Spleen (tissue), 13 donors: ENCODE data around the gene ARL4A. TPM values are rescaled to one million over a fixed set of nuclear protein-coding genes. Genes with fewer than 3 reads are reported as not detected.

Experiments used
- DNase-seq: peaks from one replicate; pipeline ENCODE4 v3.0.0-alpha.2; 2020
- H3K27ac ChIP-seq, 8 donors: fragments of 200-600 bp; sonication (generic) in 7 of 8; 1 replicate in 4 of 8; 2 replicates in 4 of 8; pipeline versions ENCODE4 v1.5.0 to v1.8.0; 2016 to 2021; ENCODE audit warnings: inconsistent platforms in 4 of 8, mild to moderate bottlenecking in 4 of 8, moderate library complexity in 1 of 8
- H3K27me3 ChIP-seq, 7 donors: fragments of 200-600 bp; sonication (generic) in 6 of 7; replicated peaks in 1 of 7; 1 replicate in 4 of 7; 2 replicates in 3 of 7; pipeline versions ENCODE4 v1.5.0 to v1.8.0; 2016 to 2021; ENCODE audit warnings: inconsistent platforms in 3 of 7, mild to moderate bottlenecking in 1 of 7
- H3K36me3 ChIP-seq, 6 donors: fragments of 200-600 bp; sonication (generic) in 5 of 6; 1 replicate in 4 of 6; 2 replicates in 2 of 6; pipeline versions ENCODE4 v1.5.0 to v1.8.0; 2016 to 2021; ENCODE audit warnings: inconsistent platforms in 2 of 6
- H3K4me1 ChIP-seq, 6 donors: fragments of 200-600 bp; sonication (generic) in 5 of 6; 1 replicate in 3 of 6; 2 replicates in 3 of 6; pipeline versions ENCODE4 v1.5.0 to v1.8.0; 2016 to 2021; ENCODE audit warnings: inconsistent platforms in 3 of 6
- H3K4me3 ChIP-seq, 8 donors: fragments of 200-600 bp; sonication (generic) in 7 of 8; 1 replicate in 4 of 8; 2 replicates in 4 of 8; pipeline versions ENCODE4 v1.5.0 to v1.8.0; 2016 to 2021; ENCODE audit warnings: inconsistent platforms in 4 of 8, mild to moderate bottlenecking in 4 of 8, moderate library complexity in 2 of 8
- H3K9me3 ChIP-seq, 8 donors: fragments of 200-600 bp; sonication (generic) in 7 of 8; 1 replicate in 4 of 8; 2 replicates in 4 of 8; pipeline versions ENCODE4 v1.5.0 to v1.8.0; 2016 to 2021; ENCODE audit warnings: inconsistent platforms in 4 of 8
- CTCF ChIP-seq, 11 experiments: fragments of 200-600 bp in 7 of 11; fragments of 450-650 bp in 4 of 11; sonication (generic) in 4 of 11; IDR thresholded peaks in 8 of 11; conservative IDR thresholded peaks in 3 of 11; 1 replicate in 7 of 11; 2 replicates in 4 of 11; pipeline versions ENCODE4 v1.4.0 to v1.8.0; 2016 to 2021; ENCODE audit warnings: antibody characterized with exemption in 11 of 11, inconsistent platforms in 4 of 11, mild to moderate bottlenecking in 1 of 11
- POLR2A ChIP-seq, 3 donors: fragments of 450-650 bp; IDR thresholded peaks; one replicate each; pipeline ENCODE4 v1.5.1; 2017; ENCODE audit warnings: antibody characterized with exemption in 3 of 3, mild to moderate bottlenecking in 1 of 3
- POLR2AphosphoS5 ChIP-seq, 3 donors: sonication (generic); formaldehyde crosslinking; IDR thresholded peaks; one replicate each; pipeline ENCODE4 v1.5.1; 2017; ENCODE audit warnings: antibody characterized with exemption in 3 of 3
- WGBS, 5 donors: extraction: QIAGEN DNeasy Blood & Tissue Kit in 3 of 5; methylation state at CpG; one replicate each; pipeline versions ENCODE4 v1.1.5 to v1.1.7; 2013 to 2018; 5-methylcytosine and 5-hydroxymethylcytosine counted together
- intact Hi-C: fragments of 100-400 bp; cut with DNase I; formaldehyde crosslinking; loops from one replicate; pipeline ENCODE4 v1.15.0; 2023; ENCODE audit warnings: low total_unique reads
- long read RNA-seq, 2 donors: transcript quantifications; one replicate each; lab custom pipeline, GENCODE V29; 2026
- polyA plus RNA-seq, 3 donors: library from polyadenylated mRNA; stranded (reverse); fragments of 200-250 nt; gene quantifications; one replicate each; pipeline ENCODE4 v1.2.1, GENCODE V29; 2013
- total RNA-seq, 7 donors: library from RNA; depleted of rRNA in 3 of 7; stranded (reverse); fragments of >200 nt in 3 of 7; fragmentation: NEBNext Ultra II Directional in 4 of 7; extraction: Animal tissue kit (Norgen Biotek cat#: 25700) in 4 of 7; gene quantifications; one replicate each; pipeline versions ENCODE4 v1.1.0 to v1.2.1, GENCODE V29; 2016 to 2021
- donor health status: healthy with polysubstance abuse.
- donor health status: DM: no; HTN: no; CAD: no; lungs with moderate emphysema.
- donor health status: DM: no; HTN: no; CAD: no.
- donor health status: Bipolar disorder and iron deficiency.
- donor health status: healthy.
- donor health status: DM: no; HTN: no; CAD: no.
- donor health status: DM: yes; HTN: yes; CAD: no.

The ARL4A gene
- total RNA-seq, result 10 to 100 TPM; 15.8 to 40.9 (median 31.9) TPM
- 10 to 100 TPM; 12.9 to 25.3 (median 15.8) TPM for polyA plus RNA-seq
- long read RNA-seq, donor 1, transcript ARL4A-206 (2 exons, 845 nt), result major isoform, 11 of 20 reads
- long read RNA-seq, donor 1, partial matches to known transcripts, result 0 of 20 reads
- long read RNA-seq, donor 1, other reads (novel, unspliced or antisense), result 0 of 20 reads
- long read RNA-seq, donor 2, transcript ARL4A-206 (2 exons, 845 nt), result major isoform, 17 of 26 reads
- long read RNA-seq, donor 2, transcript ARL4A-201 (2 exons, 1,147 nt), result minor isoform, 7 of 26 reads
- long read RNA-seq, donor 2, partial matches to known transcripts, result 0 of 26 reads
- long read RNA-seq, donor 2, other reads (novel, unspliced or antisense), result 0 of 26 reads

GRCh38 chr7:12686891-12687717 lies at the start of gene ARL4A:
ARL4A (plus strand) TSS chr7:12687633; CDS start chr7:12688255, 622 bp downstream.
- H3K4me1 ChIP-seq, result peaks cover 4 to 62% (median 23%) of the 10 kb centered on the region in 6 donors
- intact Hi-C loops, result no loop called here
- H3K9me3 ChIP-seq, result no peaks in the 10 kb centered on the region
- TF ChIP-seq POLR2AphosphoS5 (IDR thresholded peaks at IDR 0.05) (peak; percentile 84 to 96 (median 93)), POLR2A (IDR thresholded peaks at IDR 0.05) (peak in 1 of 3 donors; percentile 88), CTCF (IDR thresholded peaks at IDR 0.05 in 8 of 11, conservative IDR thresholded peaks at IDR 0.05 in 3 of 11) (peak in 10 of 11 experiments; percentile 13 to 73 (median 44))
- 0 to 1% (median 0%) methylated on average over 49 to 73 of the region's 73 CpGs for WGBS, 5 donors
- H3K27me3 ChIP-seq, result no peaks in the 10 kb centered on the region
- H3K4me3 ChIP-seq, result peak within 1 kb of the TSS; percentile 86 to 98 (median 94)
- DNase-seq, result peak; percentile 96
- no peaks in the 10 kb centered on the region for H3K36me3 ChIP-seq
- H3K27ac ChIP-seq, result peak within 1 kb of the TSS; percentile 75 to 95 (median 93)

- Histone ChIP-seq H3K4me1 (peaks cover 8 to 24% (median 16%) of the 10 kb centered on the region in 6 donors), H3K27ac (peak overlapping the region in 5 of 8 donors; percentile 3 to 65 (median 40)), H3K4me3 (peak overlapping the region in 1 of 8 donors; percentile 15), H3K9me3 (no peaks in the 10 kb centered on the region), H3K27me3 (no peaks in the 10 kb centered on the region), H3K36me3 (no peaks in the 10 kb centered on the region)
- no peak for DNase-seq
- intact Hi-C loops, result loop anchor here (2.0 kb wide), 1 partner anchor 623 kb away; no protein-coding TSS in a partner anchor
- TF ChIP-seq CTCF (IDR thresholded peaks at IDR 0.05 in 8 of 11, conservative IDR thresholded peaks at IDR 0.05 in 3 of 11), result no peak
- WGBS, 5 donors, result 32 to 70% (median 43%) methylated on average over 4 of the region's 4 CpGs
Observed at GRCh38 chr7:12637819-12638592, 49.4 kb upstream of the ARL4A start.

- Histone ChIP-seq H3K4me3 (no peak overlapping the region), H3K36me3 (no peaks in the 10 kb centered on the region), H3K27me3 (no peaks in the 10 kb centered on the region), H3K9me3 (no peaks in the 10 kb centered on the region), H3K4me1 (peaks cover 8 to 31% (median 18%) of the 10 kb centered on the region in 6 donors), H3K27ac (no peak overlapping the region)
- intact Hi-C loops, result no loop called here
- 14 to 22% (median 16%) methylated on average over 6 of the region's 6 CpGs for WGBS, 5 donors
- no peak for DNase-seq
- TF ChIP-seq POLR2AphosphoS5 (IDR thresholded peaks at IDR 0.05) (no peak), POLR2A (IDR thresholded peaks at IDR 0.05) (no peak), CTCF (IDR thresholded peaks at IDR 0.05 in 8 of 11, conservative IDR thresholded peaks at IDR 0.05 in 3 of 11) (peak in 10 of 11 experiments; percentile 35 to 72 (median 60))
Observed at GRCh38 chr7:12638851-12639456, 48.5 kb upstream of the ARL4A start.
